MM.1S (cell line): ENCODE results near the gene EME2.

Source experiments
- EZH2 ChIP-seq: fragments of 300-600 bp; sonication (generic); optimal IDR thresholded peaks from 2 replicates; pipeline ENCODE3; 2017; ENCODE audit warnings: low read depth, mild to moderate bottlenecking, antibody characterized with exemption, low read length, mixed read lengths
- TF ChIP-seq, protein P1 (sequence below): fragments of 300-600 bp; sonication (generic); IDR thresholded peaks from 2 replicates; pipeline ENCODE4 v1.5.1; 2016; ENCODE audit warnings: antibody characterized with exemption, low read length, mixed read lengths

DNA sequence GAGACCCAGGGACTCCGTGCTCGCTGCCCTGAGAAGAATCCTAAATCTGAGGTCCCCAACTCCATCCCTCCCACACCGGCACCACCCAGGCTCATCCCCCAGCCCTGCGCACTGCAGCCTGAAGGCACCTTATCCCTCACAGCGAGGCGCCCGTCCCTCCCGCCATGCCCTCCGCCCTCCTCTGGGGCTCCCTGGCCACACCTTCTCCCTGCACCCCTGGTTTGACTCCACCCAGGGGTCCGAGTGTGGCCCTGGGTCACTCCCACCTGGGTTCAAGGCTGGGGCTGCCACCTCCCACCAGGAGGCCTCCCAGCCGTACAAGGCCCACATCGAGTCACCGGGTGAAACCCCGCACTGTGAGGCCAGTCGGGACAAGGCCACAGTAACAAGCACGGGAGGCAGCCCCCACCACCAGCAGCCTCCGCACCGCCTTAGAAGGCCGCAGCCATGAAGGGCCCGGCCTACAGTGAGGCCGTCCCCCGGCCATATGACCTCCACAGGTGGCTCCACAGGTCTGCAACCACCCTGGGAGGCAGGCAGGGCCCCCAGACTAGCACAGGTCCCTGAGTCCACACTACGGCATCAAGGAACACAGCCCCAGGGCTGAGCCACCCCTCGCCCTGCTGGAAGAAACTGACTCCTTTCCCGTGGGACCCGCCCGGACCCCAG lies 45.7 kb downstream of the EME2 start:
- TF ChIP-seq EZH2, result no peak
- TF ChIP-seq, protein P1, sequence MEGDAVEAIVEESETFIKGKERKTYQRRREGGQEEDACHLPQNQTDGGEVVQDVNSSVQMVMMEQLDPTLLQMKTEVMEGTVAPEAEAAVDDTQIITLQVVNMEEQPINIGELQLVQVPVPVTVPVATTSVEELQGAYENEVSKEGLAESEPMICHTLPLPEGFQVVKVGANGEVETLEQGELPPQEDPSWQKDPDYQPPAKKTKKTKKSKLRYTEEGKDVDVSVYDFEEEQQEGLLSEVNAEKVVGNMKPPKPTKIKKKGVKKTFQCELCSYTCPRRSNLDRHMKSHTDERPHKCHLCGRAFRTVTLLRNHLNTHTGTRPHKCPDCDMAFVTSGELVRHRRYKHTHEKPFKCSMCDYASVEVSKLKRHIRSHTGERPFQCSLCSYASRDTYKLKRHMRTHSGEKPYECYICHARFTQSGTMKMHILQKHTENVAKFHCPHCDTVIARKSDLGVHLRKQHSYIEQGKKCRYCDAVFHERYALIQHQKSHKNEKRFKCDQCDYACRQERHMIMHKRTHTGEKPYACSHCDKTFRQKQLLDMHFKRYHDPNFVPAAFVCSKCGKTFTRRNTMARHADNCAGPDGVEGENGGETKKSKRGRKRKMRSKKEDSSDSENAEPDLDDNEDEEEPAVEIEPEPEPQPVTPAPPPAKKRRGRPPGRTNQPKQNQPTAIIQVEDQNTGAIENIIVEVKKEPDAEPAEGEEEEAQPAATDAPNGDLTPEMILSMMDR, result no peak
